Stimulated activated CD4-positive, alpha-beta T cell treated with anti-CD3 and anti-CD28 coated beads, Interleukin-1b, Interleukin-23, amount 100 ng/mL, for 1 hour (primary cell): Measurements from ENCODE around the gene FOXO4.

ENCODE experiments used
- DNase-seq, 2 donors: peaks; one replicate each; pipeline ENCODE4 v3.0.0-alpha.2; 2020; ENCODE audit warnings: low read depth in 2 of 2

FOXO4 gene

DNA sequence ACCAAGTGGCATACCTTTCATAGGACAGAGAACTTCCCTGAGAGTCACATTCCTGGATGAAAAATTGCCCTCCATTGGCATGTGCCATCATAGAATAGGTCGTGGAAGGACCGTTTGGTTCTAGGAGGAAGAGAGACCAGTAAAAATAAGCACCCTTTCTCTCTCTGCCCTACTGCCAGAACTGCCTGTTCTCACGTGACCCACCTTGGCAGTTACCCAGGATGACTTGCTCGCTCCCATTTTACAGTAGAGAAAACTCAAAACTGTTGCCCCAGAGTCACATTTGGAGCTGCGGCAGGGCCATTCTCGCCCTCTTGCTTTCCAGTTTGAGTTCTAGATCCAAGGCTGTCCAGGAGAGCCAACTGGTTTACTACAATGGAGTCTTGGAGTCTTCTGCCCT is 47.9 kb downstream of the FOXO4 start:
- DNase-seq = no peak

DNA sequence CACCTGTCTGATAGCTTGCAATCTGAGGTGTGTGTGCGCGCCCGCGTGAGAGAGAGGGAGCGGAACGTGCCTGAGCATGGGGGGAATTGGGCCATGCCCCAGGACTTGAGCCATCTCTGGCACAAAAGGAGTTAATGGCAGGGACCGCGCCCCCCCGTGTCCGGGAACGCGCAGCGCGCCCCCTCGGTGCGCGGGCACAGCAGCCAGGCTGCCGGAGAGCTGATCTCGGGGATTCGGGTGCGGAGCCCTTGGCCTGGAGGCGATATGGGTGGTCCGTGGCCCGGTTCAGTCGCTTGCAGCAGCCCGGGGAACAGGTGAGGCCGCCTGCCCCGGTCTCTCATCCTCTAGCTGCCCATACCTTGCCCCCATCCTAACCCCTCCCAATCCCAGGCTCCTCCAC is 49.0 kb downstream of the FOXO4 start, which contains the start of gene NLGN3:
NLGN3 (plus strand) TSS at position 191 of the 400 bp plus-strand sequence. CDS start 2,909 bp downstream, outside the sequence.
- no peak for DNase-seq

DNA sequence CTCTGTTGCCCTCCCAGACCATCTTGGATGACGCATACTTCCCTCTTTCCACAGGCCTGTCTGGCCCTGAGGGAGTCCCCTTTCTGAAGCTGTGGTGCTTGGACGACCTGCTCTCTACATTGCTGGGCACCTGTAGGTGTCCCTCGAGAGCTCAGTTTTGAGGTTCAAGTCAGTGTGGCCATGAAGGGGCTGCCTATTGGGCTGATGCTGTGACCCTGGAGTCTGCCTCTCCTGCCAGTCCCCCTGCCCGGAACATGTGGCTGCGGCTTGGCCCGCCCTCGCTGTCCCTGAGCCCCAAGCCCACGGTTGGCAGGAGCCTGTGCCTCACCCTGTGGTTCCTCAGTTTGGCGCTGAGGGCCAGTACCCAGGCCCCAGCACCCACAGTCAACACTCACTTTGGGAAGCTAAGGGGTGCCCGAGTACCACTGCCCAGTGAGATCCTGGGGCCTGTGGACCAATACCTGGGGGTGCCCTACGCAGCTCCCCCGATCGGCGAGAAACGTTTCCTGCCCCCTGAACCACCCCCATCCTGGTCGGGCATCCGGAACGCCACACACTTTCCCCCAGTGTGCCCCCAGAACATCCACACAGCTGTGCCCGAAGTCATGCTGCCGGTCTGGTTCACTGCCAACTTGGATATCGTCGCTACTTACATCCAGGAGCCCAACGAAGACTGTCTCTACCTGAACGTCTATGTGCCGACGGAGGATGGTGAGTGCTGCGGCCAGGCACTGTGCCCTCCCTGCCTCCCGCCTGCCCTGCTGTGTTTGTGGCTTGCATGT is 52.0 kb downstream of the FOXO4 start:
- DNase-seq = no peak

DNA sequence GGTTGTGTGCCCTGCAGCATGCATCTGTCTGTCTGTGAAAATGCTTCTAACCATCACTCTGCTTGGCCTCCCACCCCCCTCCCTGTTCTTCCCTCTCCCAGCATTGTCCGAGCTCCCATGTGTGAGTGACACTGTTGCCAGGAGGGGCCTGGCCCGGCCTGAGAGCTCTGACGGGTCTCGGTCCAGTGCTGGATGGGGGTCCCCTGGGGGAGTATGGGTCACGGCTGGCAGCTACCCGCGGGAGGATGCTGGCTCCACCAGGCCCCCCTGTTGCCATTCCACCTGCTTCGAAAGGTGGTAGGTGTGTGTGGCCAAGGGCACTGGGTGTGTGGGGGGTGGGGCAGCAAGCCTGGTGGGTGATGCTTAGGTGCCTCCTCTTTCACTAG is 52.6 kb downstream of the FOXO4 start:
- DNase-seq = no peak

DNA sequence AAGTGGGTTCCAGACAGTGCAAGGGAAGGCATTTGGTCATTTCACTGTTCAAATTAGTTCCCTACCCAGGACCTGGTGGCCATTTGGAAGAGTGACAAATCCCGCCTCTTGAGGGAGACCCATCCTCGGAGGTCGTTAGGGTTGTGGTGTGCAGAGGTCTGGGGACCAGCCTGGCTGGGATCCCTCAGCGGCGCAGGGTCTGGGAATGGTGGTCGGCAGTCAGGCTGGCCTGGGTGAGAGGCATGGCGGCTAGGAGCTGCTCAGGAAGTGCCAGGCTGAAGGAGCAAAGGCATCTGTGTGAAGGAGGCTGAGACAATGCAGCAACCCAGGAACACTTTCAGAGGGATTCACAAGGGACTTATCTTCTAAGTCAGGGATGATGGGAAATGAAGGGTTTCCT is 55.7 kb downstream of the FOXO4 start:
- no peak for DNase-seq
